Endothelial cell of umbilical vein (primary cell): Measurements from ENCODE around the gene CARD6. TPM values are rescaled to one million over a fixed set of nuclear protein-coding genes. Genes with fewer than 3 reads are reported as not detected.

ENCODE experiments used
- BruUV-seq: library from RNA; stranded (reverse); fragments of 400-500 nt; replicated peaks from 2 replicates; lab custom pipeline; 2021; lab: Mats Ljungman, UMichigan
- CTCF ChIA-PET: fragments of 300-600, 350-600 bp; sonication (Branson Sonifier 250); formaldehyde crosslinking; loops from one replicate; lab custom pipeline; 2021; ENCODE audit warnings: antibody characterized with exemption, inconsistent platforms; lab: Charles Lee
- POLR2A ChIA-PET: fragments of 300-600, 350-600 bp; sonication (Branson Sonifier 250); formaldehyde crosslinking; loops from one replicate; lab custom pipeline; 2021; ENCODE audit warnings: antibody characterized with exemption, inconsistent platforms; lab: Charles Lee
- DNase-seq: peaks from one replicate; pipeline ENCODE4 v3.0.0-alpha.2; 2011; ENCODE audit warnings: low read depth, low spot score
- FAIRE-seq: peaks from 2 replicates; lab custom pipeline; 2011; peaks lifted over from hg19 to GRCh38; lab: Jason Lieb, UNC
- H2AFZ ChIP-seq: 2 replicates; pipeline ENCODE4 v1.6.0; 2012; ENCODE audit warnings: low read depth, low read length, control low read depth, inconsistent platforms
- H3K27ac ChIP-seq: 2 replicates; pipeline ENCODE4 v1.5.1; 2011; ENCODE audit warnings: low read depth, mild to moderate bottlenecking, control low read depth, low read length, moderate library complexity; ENCODE audit not compliant: insufficient read depth
- H3K27me3 ChIP-seq, 2 experiments: 2 replicates each; pipeline versions ENCODE4 v1.6.0 to v1.6.1; 2011; ENCODE audit warnings: low read length in 2 of 2, mixed read lengths in 1 of 2; ENCODE audit not compliant: control insufficient read depth in 2 of 2, insufficient read depth in 2 of 2
- H3K36me3 ChIP-seq, 2 experiments: 2 replicates in 1 of 2; 3 replicates in 1 of 2; pipeline ENCODE4 v1.5.1; 2011; ENCODE audit warnings: low read length in 2 of 2, mild to moderate bottlenecking in 1 of 2, moderate library complexity in 1 of 2; ENCODE audit not compliant: control insufficient read depth in 2 of 2, insufficient read depth in 2 of 2; ENCODE audit errors: extremely low read depth in 1 of 2
- H3K4me1 ChIP-seq: 3 replicates; pipeline ENCODE4 v1.5.1; 2011; ENCODE audit warnings: mild to moderate bottlenecking, low read length; ENCODE audit not compliant: control insufficient read depth, insufficient read depth; ENCODE audit errors: extremely low read depth
- H3K4me2 ChIP-seq: 2 replicates; pipeline ENCODE4 v1.6.1; 2011; ENCODE audit warnings: low read length, control low read depth, mixed read lengths; ENCODE audit not compliant: insufficient read depth
- H3K4me3 ChIP-seq, 3 experiments: fragments of 200-600 bp in 1 of 3; sonication (generic), shearing (Covaris generic) in 1 of 3; replicated peaks in 1 of 3; 2 replicates each; pipeline ENCODE4 v1.5.1; 2011 to 2016; ENCODE audit warnings: control low read depth in 3 of 3, low read length in 3 of 3, mild to moderate bottlenecking in 2 of 3, inconsistent platforms in 1 of 3, low read depth in 1 of 3, moderate library complexity in 1 of 3; ENCODE audit not compliant: insufficient read depth in 1 of 3
- H3K79me2 ChIP-seq: 2 replicates; pipeline ENCODE4 v1.6.0; 2012; ENCODE audit warnings: low read length, inconsistent platforms; ENCODE audit not compliant: control insufficient read depth, insufficient read depth
- H3K9ac ChIP-seq: replicated peaks from 2 replicates; pipeline ENCODE3; 2011; ENCODE audit warnings: low read length, control low read depth; ENCODE audit not compliant: insufficient read depth; ENCODE audit errors: extremely low read depth
- H3K9me1 ChIP-seq: replicated peaks from 3 replicates; pipeline ENCODE4 v1.6.0; 2011; ENCODE audit warnings: mild to moderate bottlenecking, low read length; ENCODE audit not compliant: control insufficient read depth, insufficient read depth; ENCODE audit errors: extremely low read depth
- H3K9me3 ChIP-seq: replicated peaks from 2 replicates; pipeline ENCODE4 v1.5.1; 2012; ENCODE audit warnings: low read length, inconsistent platforms; ENCODE audit not compliant: control insufficient read depth, insufficient read depth
- H4K20me1 ChIP-seq: replicated peaks from 2 replicates; pipeline ENCODE3; 2011; ENCODE audit warnings: mild to moderate bottlenecking, low read length; ENCODE audit not compliant: control insufficient read depth, insufficient read depth; ENCODE audit errors: extremely low read depth
- EZH2 ChIP-seq: IDR thresholded peaks from 2 replicates; pipeline ENCODE4 v1.6.1; 2012; ENCODE audit warnings: borderline replicate concordance, low read depth, mild to moderate bottlenecking, moderate library complexity, low read length, inconsistent platforms; ENCODE audit not compliant: severe bottlenecking
- FOS ChIP-seq: IDR thresholded peaks from 2 replicates; pipeline ENCODE4 v1.6.1; 2011; ENCODE audit warnings: mild to moderate bottlenecking, low read length, moderate library complexity, borderline replicate concordance; ENCODE audit not compliant: insufficient read depth
- GATA2 ChIP-seq: IDR thresholded peaks from 2 replicates; pipeline ENCODE4 v1.7.0; 2011; ENCODE audit warnings: low read depth, mild to moderate bottlenecking, moderate library complexity, mixed read lengths, low read length; ENCODE audit not compliant: insufficient read length, insufficient read depth
- JUN ChIP-seq: IDR thresholded peaks from 2 replicates; pipeline ENCODE4 v1.6.1; 2011; ENCODE audit warnings: borderline replicate concordance, low read depth; ENCODE audit not compliant: insufficient read length, insufficient read depth
- MYC ChIP-seq: IDR thresholded peaks from one replicate; pipeline ENCODE4 v1.6.1; 2011; ENCODE audit warnings: mild to moderate bottlenecking, low read depth, low read length
- POLR2A ChIP-seq: IDR thresholded peaks from 2 replicates; pipeline ENCODE4 v1.6.1; 2012; ENCODE audit warnings: low read depth, mild to moderate bottlenecking, control low read depth, low read length
- POLR2AphosphoS5 ChIP-seq: IDR thresholded peaks from 2 replicates; pipeline ENCODE4 v1.6.1; 2012; ENCODE audit warnings: low read depth, mild to moderate bottlenecking, control low read depth, low read length, moderate library complexity; ENCODE audit not compliant: insufficient read depth
- dilution Hi-C: fragments of 300-500 bp; cut with MboI; formaldehyde crosslinking; loops from one replicate; pipeline ENCODE4 v1.15.0; 2019; ENCODE audit warnings: low sequenced_read_pairs; ENCODE audit not compliant: extremely low pct_ligation_motif_present
- intact Hi-C: fragments of 100-400 bp; cut with micrococcal nuclease; formaldehyde crosslinking; loops from one replicate; pipeline ENCODE4 v1.10.0; 2022
- polyA plus RNA-seq, 4 experiments: library from polyadenylated mRNA; depleted of rRNA in 3 of 4; stranded (reverse) in 3 of 4; unstranded in 1 of 4; fragments of >200 nt; gene quantifications; 2 replicates each; pipeline versions ENCODE4 v1.2.1 to v1.2.3, GENCODE V29; 2011 to 2012; ENCODE audit warnings: missing spikeins in 1 of 4
- total RNA-seq: library from RNA; stranded (reverse); gene quantifications from 2 replicates; pipeline ENCODE4 v1.2.3, GENCODE V29; 2021
- TF ChIP-seq, protein P1 (sequence below), 2 donors: IDR thresholded peaks; 1 replicate in 1 of 2; 2 replicates in 1 of 2; pipeline ENCODE4 v1.5.1; 2011; ENCODE audit warnings: low read length in 2 of 2, mild to moderate bottlenecking in 2 of 2, moderate library complexity in 2 of 2, control low read depth in 1 of 2, inconsistent platforms in 1 of 2, low read depth in 1 of 2; ENCODE audit not compliant: insufficient read depth in 1 of 2; ENCODE audit errors: extremely low read depth in 1 of 2
- TF ChIP-seq, protein P2 (sequence below): IDR thresholded peaks from 2 replicates; pipeline ENCODE4 v1.6.1; 2011; ENCODE audit not compliant: insufficient read depth, insufficient read length

CARD6 gene
- total and polyA plus RNA-seq, 2 donors (not counting 3 experiments of a cell fraction or from before 2014, with no cell fraction given), result 11.0 to 23.8 TPM

DNA sequence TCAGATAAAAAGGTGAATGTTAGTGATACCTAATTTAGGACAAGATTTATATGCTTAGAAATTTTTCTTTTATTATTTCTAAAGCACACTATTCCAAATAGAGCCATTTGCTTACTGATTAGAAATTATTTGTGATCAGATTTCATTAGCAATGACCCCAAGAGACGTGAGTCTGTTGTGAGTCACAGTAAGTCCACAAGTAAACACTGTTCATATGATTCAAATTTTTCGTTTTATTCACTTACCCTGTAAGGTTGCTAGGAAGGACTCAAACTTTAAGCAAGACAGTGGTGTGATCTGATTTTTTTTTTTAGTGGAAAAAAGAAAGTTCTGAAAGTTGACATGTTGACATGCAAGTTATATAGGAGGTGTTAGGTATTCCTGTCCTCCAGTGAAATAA lies 1.2 kb downstream of the CARD6 start:
- ChIA-PET POLR2A (interaction anchor here (2.2 kb wide), 1 partner anchor 9 kb away, joined by 8 read pairs; no protein-coding TSS in a partner anchor), CTCF (interaction anchor here (0.6 to 1.6 kb wide), 4 partner anchors 10 to 1470 kb away, joined by 3 to 6 read pairs (median 4); no protein-coding TSS in a partner anchor)
- peak overlapping the region; percentile 98 for H3K9ac ChIP-seq
- peaks cover 42% of the 10 kb centered on the region for H3K79me2 ChIP-seq
- peak overlapping the region; percentile 95 for H3K27ac ChIP-seq
- intact Hi-C loops (no loop called here), dilution Hi-C loops (no loop called here)
- peaks cover 17% of the 10 kb centered on the region for H3K4me1 ChIP-seq
- no peak overlapping the region for H2AFZ ChIP-seq
- DNase-seq, result peak; percentile 55
- TF ChIP-seq, protein P1, sequence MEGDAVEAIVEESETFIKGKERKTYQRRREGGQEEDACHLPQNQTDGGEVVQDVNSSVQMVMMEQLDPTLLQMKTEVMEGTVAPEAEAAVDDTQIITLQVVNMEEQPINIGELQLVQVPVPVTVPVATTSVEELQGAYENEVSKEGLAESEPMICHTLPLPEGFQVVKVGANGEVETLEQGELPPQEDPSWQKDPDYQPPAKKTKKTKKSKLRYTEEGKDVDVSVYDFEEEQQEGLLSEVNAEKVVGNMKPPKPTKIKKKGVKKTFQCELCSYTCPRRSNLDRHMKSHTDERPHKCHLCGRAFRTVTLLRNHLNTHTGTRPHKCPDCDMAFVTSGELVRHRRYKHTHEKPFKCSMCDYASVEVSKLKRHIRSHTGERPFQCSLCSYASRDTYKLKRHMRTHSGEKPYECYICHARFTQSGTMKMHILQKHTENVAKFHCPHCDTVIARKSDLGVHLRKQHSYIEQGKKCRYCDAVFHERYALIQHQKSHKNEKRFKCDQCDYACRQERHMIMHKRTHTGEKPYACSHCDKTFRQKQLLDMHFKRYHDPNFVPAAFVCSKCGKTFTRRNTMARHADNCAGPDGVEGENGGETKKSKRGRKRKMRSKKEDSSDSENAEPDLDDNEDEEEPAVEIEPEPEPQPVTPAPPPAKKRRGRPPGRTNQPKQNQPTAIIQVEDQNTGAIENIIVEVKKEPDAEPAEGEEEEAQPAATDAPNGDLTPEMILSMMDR (IDR thresholded peaks at IDR 0.05; ENCODE audit: extremely low read depth in 1 of 2, insufficient read depth in 1 of 2, low read depth in 1 of 2, low read length in 2 of 2), result no peak
- peak; percentile 64 for TF ChIP-seq FOS
- peaks cover 0 to 3% of the 10 kb centered on the region in 2 experiments for H3K36me3 ChIP-seq
- no peaks in the 10 kb centered on the region for H3K27me3 ChIP-seq
- H3K9me3 ChIP-seq, result no peaks in the 10 kb centered on the region
- no peaks in the 10 kb centered on the region for H4K20me1 ChIP-seq
- H3K4me3 ChIP-seq, result peak overlapping the region; percentile 50 to 98 (median 87)
- no TSS peak for BruUV-seq
- no peaks in the 10 kb centered on the region for H3K9me1 ChIP-seq
- H3K4me2 ChIP-seq, result peak overlapping the region; percentile 100
- FAIRE-seq, result no peak

DNA sequence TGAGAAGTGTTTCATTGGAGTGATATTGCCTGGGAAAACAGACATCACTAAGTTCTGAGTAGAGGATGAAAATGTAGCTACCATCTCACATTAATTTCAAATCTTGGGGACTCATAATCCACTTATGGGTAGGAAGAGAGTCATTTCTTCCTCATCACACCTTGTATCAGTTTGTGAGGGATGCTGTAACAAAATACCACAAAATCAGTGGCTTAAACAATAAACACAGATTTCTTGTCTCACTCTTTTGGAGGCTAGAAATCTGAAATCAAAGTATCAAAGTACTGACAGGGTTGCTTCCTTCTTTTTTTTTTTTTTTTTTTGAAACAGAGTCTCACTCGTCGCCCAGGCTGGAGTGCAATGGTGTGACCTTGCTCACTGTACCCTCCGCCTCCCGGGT lies 3.4 kb downstream of the CARD6 start:
- H3K4me2 ChIP-seq, result no peak overlapping the region
- H3K36me3 ChIP-seq, result peaks cover 0 to 3% of the 10 kb centered on the region in 2 experiments
- peaks cover 17% of the 10 kb centered on the region for H3K4me1 ChIP-seq
- H2AFZ ChIP-seq, result no peak overlapping the region
- H3K9ac ChIP-seq, result no peak overlapping the region
- BruUV-seq, result no TSS peak
- no peaks in the 10 kb centered on the region for H3K9me1 ChIP-seq
- intact Hi-C loops, result no loop called here
- no peak overlapping the region for H3K4me3 ChIP-seq
- no peak overlapping the region for H3K27ac ChIP-seq
- peaks cover 53% of the 10 kb centered on the region for H3K79me2 ChIP-seq
- DNase-seq (no peak), FAIRE-seq (no peak)
- no peaks in the 10 kb centered on the region for H3K27me3 ChIP-seq
- no peaks in the 10 kb centered on the region for H4K20me1 ChIP-seq
- ChIA-PET CTCF (no interaction called here), POLR2A (no interaction called here)
- H3K9me3 ChIP-seq, result no peaks in the 10 kb centered on the region
- dilution Hi-C loops, result no loop called here
- TF ChIP-seq POLR2AphosphoS5 (no peak), FOS (no peak), MYC (no peak), POLR2A (no peak), EZH2 (no peak), JUN (no peak), GATA2 (no peak)
- TF ChIP-seq, protein P1 (IDR thresholded peaks at IDR 0.05; ENCODE audit: extremely low read depth in 1 of 2, insufficient read depth in 1 of 2, low read depth in 1 of 2, low read length in 2 of 2), result no peak
- TF ChIP-seq, protein P2, sequence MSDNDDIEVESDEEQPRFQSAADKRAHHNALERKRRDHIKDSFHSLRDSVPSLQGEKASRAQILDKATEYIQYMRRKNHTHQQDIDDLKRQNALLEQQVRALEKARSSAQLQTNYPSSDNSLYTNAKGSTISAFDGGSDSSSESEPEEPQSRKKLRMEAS, result no peak
